ENCODE measurements around the gene AHDC1.
A peak's percentile ranks its signal among the peaks of the same experiment; 100 is the strongest.

The AHDC1 gene

GRCh38 chr1:27615346-27616192 lies 11.6 kb upstream of the AHDC1 start:
- no peaks in the 10 kb centered on the region for H3K27me3 ChIP-seq
- no peak for TF ChIP-seq CTCF (IDR thresholded peaks at IDR 0.05)
- H3K9me3 ChIP-seq = peaks cover 18% of the 10 kb centered on the region
- H3K36me3 ChIP-seq = peaks cover 100% of the 10 kb centered on the region
- peaks cover 46 to 52% of the 10 kb centered on the region in 2 experiments for H3K4me1 ChIP-seq (ENCODE audit: control insufficient read depth in 1 of 2, insufficient read depth in 1 of 2, low read depth in 1 of 2, low read length in 1 of 2)
- no peak overlapping the region for H3K4me3 ChIP-seq (ENCODE audit: low read depth in 1 of 2, low read length in 1 of 2)
- peak overlapping the region; percentile 99 for H3K27ac ChIP-seq

GRCh38 chr1:27614625-27615344 lies 10.8 kb upstream of the AHDC1 start:
- Histone ChIP-seq H3K4me3 (ENCODE audit: low read depth in 1 of 2, low read length in 1 of 2) (no peak overlapping the region), H3K27me3 (no peaks in the 10 kb centered on the region), H3K4me1 (ENCODE audit: control insufficient read depth in 1 of 2, insufficient read depth in 1 of 2, low read depth in 1 of 2, low read length in 1 of 2) (peaks cover 46 to 51% of the 10 kb centered on the region in 2 experiments), H3K27ac (peak overlapping the region; percentile 99), H3K9me3 (peaks cover 18% of the 10 kb centered on the region), H3K36me3 (peaks cover 95% of the 10 kb centered on the region)
- no peak for TF ChIP-seq CTCF (IDR thresholded peaks at IDR 0.05)

DNA sequence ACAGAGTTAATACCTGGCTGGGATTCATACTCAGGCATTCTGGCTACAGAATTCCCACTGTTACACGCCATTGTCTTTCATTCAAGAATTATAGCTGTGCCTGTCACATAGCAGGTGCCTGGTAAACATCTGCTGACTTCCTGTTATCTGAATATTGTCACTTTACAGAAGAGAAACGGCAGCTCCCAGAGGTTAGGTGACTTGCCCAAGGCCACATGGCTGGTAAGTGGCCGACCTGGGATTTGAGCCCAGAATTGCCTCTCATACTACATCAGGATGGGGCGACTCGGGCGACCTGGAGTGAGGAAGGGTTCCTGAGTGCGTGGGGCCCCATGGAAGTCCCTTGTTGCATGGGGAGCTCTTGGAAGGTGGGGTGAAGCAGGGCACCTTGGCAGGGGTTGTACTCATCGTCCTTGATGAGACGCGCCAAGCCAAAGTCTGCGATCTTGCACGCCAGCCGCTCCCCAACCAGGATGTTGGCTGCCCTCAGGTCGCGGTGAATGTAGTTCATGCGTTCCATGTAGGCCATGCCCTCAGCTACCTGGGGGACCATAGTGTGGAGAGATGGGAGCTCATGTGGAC lies 10.2 kb upstream of the AHDC1 start:
- Histone ChIP-seq H3K9me3 (peaks cover 18% of the 10 kb centered on the region), H3K4me3 (ENCODE audit: low read depth in 1 of 2, low read length in 1 of 2) (no peak overlapping the region), H3K36me3 (peaks cover 89% of the 10 kb centered on the region), H3K4me1 (ENCODE audit: control insufficient read depth in 1 of 2, insufficient read depth in 1 of 2, low read depth in 1 of 2, low read length in 1 of 2) (peaks cover 46 to 49% of the 10 kb centered on the region in 2 experiments), H3K27ac (peak overlapping the region; percentile 99), H3K27me3 (no peaks in the 10 kb centered on the region)
- TF ChIP-seq CTCF (IDR thresholded peaks at IDR 0.05) = no peak

DNA sequence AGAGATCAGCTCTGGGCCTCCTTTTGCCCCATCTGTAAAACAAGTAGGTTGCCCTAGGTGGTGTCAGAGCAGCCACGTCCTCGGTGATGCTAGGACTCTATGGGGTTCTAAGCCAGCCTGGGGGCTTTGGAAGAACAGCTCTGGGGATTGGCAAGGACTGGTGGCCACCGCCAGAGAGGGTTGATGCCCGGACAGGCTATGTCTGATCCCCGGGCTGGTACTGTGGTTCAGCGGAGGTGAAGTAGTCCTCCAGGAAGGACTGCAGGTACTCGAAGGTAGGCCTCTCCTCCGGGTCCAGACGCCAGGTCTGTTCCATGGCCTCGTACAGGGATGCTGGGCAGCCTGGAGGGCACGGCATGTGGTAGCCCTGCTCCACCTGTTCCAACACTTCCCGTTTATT lies 8.8 kb upstream of the AHDC1 start:
- Histone ChIP-seq H3K36me3 (peaks cover 75% of the 10 kb centered on the region), H3K27ac (peak overlapping the region; percentile 64), H3K27me3 (no peaks in the 10 kb centered on the region), H3K4me1 (ENCODE audit: control insufficient read depth in 1 of 2, insufficient read depth in 1 of 2, low read depth in 1 of 2, low read length in 1 of 2) (peaks cover 41 to 46% of the 10 kb centered on the region in 2 experiments), H3K4me3 (ENCODE audit: low read depth in 1 of 2, low read length in 1 of 2) (no peak overlapping the region), H3K9me3 (peaks cover 18% of the 10 kb centered on the region)
- TF ChIP-seq CTCF (IDR thresholded peaks at IDR 0.05) = no peak

- Histone ChIP-seq H3K27ac (peak overlapping the region; percentile 64), H3K36me3 (peaks cover 62% of the 10 kb centered on the region), H3K27me3 (no peaks in the 10 kb centered on the region), H3K4me3 (ENCODE audit: low read depth in 1 of 2, low read length in 1 of 2) (no peak overlapping the region), H3K9me3 (peaks cover 18% of the 10 kb centered on the region), H3K4me1 (ENCODE audit: control insufficient read depth in 1 of 2, insufficient read depth in 1 of 2, low read depth in 1 of 2, low read length in 1 of 2) (peaks cover 32 to 34% of the 10 kb centered on the region in 2 experiments)
- TF ChIP-seq CTCF (IDR thresholded peaks at IDR 0.05) = no peak
Observed at GRCh38 chr1:27611450-27611849, 7.5 kb upstream of the AHDC1 start.
